ENCODE data around the gene MTARC1. TPM values are rescaled to one million over a fixed set of nuclear protein-coding genes. Genes with fewer than 3 reads are reported as not detected.
A peak's percentile ranks its signal among the peaks of the same experiment; 100 is the strongest.

MTARC1 gene
- total RNA-seq, 1 experiment from 2014 or later = 26.5 TPM

DNA sequence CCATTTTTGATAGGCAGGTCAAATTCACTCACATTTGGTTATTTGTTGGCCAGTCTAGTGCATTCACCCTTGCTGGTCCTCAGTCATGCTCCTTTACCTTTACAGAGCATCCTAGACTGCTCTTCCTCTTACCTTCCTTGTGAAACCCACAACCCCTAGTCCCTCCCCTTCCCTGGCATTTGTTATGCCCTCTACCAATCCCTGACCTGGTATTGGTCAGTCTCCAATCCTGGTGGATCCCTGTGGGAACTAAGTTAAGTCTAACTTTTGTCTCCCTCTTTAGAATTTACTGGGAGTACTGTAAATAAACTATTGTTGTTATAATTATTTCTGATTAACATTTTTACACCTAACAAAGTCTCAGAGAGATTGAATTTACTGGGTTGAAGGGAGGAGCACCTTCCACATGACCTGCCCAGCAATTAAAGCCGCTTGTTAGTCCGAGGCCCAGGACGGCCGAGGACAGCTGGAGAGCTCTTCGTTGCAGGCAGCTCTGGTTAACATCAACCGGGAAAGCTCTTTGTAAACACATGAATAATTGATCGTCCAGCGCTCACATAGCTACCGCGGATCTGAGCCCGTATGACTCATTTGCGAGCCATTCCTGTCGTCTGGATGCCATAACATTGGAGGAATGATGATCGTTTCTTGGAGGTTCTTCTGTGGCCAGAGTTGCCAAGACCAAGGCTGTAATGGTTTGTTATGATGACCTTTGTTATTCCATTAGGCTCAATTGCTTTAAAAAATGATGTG, 31.9 kb downstream of the MTARC1 start:
- H3K27ac ChIP-seq (ENCODE audit: low read depth, low read length) = no peak overlapping the region
- TF ChIP-seq MAX (IDR thresholded peaks at IDR 0.05) (no peak), SRF (IDR thresholded peaks at IDR 0.05; ENCODE audit: low read depth) (no peak), REST (IDR thresholded peaks at IDR 0.05; ENCODE audit: low read depth) (no peak), ATF3 (IDR thresholded peaks at IDR 0.05) (no peak), FOSL1 (IDR thresholded peaks at IDR 0.05; ENCODE audit: low read depth) (no peak), ELF1 (IDR thresholded peaks at IDR 0.05; ENCODE audit: borderline replicate concordance, low read depth) (no peak), EZH2 (IDR thresholded peaks at IDR 0.05) (no peak)
- DNase-seq (ENCODE audit: low read depth, low spot score) (no peak), ATAC-seq (peak; percentile 44; the same call in 1 of the 2 replicates)
- H3K4me1 ChIP-seq (ENCODE audit: control insufficient read depth in 1 of 2, insufficient read depth in 2 of 2, low read length in 2 of 2) = no peaks in the 10 kb centered on the region
- ChIA-PET RAD21 (ENCODE audit: low non-redundant PET in 1 of 2, low total read pairs in 2 of 2, uncharacterized antibody in 2 of 2, unreplicated experiment in 2 of 2) (no interaction called here), CTCF (no interaction called here), POLR2A (no interaction called here)
- no peaks in the 10 kb centered on the region for H3K27me3 ChIP-seq (ENCODE audit: insufficient read depth, low read length)
- BruUV-seq (replicated peaks) = no TSS peak
- no peaks in the 10 kb centered on the region for H3K79me2 ChIP-seq (ENCODE audit: insufficient read depth, low read length)
- no peaks in the 10 kb centered on the region for H4K20me1 ChIP-seq (ENCODE audit: insufficient read depth)
- H3K9ac ChIP-seq (ENCODE audit: low read length) = no peak overlapping the region
- no peaks in the 10 kb centered on the region for H3K9me2 ChIP-seq (ENCODE audit: insufficient read depth)
- no peaks in the 10 kb centered on the region for H3K36me3 ChIP-seq (ENCODE audit: control insufficient read depth in 1 of 2, insufficient read depth in 2 of 2, low read length in 2 of 2)
- H3K9me3 ChIP-seq (ENCODE audit: control insufficient read depth in 1 of 2, insufficient read depth in 1 of 2, low read depth in 1 of 2, low read length in 2 of 2) = no peaks in the 10 kb centered on the region
- intact Hi-C loops (cut with micrococcal nuclease) = no loop called here
- H2AFZ ChIP-seq (ENCODE audit: low read depth, low read length, poor library complexity, severe bottlenecking) = no peak overlapping the region
- no peak overlapping the region for H3K4me2 ChIP-seq (ENCODE audit: low read length)
- H3K4me3 ChIP-seq (replicated peaks in 1 of 2; ENCODE audit: low read depth in 1 of 2, low read length in 2 of 2) = no peak overlapping the region
